GM12873 (cell line): ENCODE data around the gene RAB34.

Experiments used
- CTCF ChIP-seq: IDR thresholded peaks from 2 replicates; pipeline ENCODE4 v1.5.1; 2012; ENCODE audit warnings: low read depth, mild to moderate bottlenecking, moderate library complexity, low read length, control low read depth; ENCODE audit not compliant: insufficient read depth; ENCODE audit errors: missing control alignments

RAB34 gene

GRCh38 chr17:28702026-28702751 is 15.5 kb downstream of the RAB34 start:
- no peak for TF ChIP-seq CTCF

GRCh38 chr17:28700830-28701492 is 16.7 kb downstream of the RAB34 start:
- no peak for TF ChIP-seq CTCF

DNA sequence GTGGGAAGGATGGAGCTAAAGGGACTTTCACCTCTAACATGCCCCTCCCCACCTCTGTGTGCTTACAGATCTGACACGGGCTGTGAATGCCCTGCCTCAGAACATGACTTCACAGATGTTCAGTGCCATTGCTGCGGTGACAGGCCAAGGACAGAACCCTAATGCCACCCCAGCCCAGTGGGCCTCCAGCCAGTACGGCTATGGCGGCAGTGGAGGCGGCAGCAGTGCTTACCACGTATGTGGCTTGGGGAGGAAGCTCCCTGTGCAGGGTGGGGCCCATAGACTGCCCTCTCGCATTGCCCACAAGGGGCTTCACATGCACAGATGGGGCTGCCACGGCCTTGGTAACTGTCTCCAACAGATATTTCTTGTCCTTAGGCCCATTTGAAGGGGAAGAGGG is 17.4 kb downstream of the RAB34 start:
- TF ChIP-seq CTCF = no peak

DNA sequence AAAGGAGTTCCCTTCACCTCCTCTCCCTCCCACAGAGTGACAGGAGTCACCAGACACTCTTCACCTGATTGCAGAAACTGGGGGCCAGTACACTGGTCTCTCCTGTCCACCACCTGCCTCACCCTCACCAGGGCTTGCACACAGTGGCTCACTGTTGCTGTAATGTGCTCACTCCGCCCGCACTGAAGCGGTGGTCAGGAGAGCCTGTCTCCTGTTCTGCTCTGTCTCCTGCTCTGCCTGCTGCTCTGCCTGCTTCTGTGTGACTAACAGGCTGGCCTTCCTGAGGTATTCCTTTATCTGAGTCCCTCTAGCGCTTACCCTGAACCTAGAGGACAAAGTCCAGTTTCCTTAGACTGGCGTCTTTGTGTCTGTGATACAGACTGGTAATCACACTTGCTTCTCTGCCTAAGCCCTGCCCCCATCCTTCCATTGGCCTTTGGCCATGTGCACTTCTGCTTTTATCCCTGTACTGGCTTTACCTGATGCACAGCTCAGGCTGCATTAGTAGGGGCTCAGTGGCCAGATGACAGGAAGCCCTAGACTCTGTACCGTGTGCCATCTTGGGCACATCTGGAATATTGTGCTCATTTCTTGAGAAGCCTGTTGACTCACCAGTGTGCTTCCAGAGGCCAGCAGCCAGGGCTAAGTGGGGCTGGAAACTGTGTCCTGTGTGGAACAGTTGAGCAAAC is 19.3 kb downstream of the RAB34 start:
- TF ChIP-seq CTCF = no peak

DNA sequence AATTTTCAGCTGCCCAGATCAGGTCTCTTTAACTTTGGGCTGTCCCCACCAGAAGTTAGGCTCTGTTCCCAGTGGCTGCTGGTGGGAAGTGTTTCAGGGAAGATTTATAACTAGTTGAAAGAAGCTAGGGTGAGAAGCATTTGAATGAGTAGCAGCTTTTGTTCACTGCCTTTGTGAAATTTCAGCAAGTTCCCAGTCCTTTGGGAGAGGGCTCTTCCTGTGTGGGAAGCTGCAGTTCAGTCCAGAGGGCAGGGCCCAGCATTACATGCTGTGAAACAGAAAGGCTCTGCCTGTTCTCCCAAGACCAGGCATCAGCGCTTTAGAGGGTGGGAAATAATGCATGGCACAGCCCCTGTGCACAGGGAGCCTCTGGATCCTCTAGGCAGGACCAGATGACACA is 23.8 kb downstream of the RAB34 start:
- no peak for TF ChIP-seq CTCF

GRCh38 chr17:28689011-28689410 is 28.7 kb downstream of the RAB34 start:
- no peak for TF ChIP-seq CTCF

DNA sequence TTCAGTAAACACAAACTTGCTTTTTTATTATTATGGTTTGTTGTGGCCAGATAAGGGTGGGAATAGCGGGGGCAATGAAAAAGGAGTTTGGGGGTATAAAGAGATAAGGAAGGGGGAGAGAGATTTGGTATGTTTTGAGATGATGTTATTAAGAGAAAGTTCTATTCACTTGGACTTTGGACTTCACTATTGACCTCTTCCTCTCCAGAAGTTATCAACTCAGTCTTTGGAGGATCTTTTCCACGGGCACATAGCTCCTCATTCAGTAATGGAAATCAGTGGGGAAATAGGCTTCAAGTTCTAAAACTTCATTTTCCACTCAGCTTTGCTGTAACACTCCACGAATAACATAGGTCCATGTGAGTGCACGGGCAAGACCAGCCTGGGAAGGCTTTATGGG is 29.2 kb downstream of the RAB34 start:
- no peak for TF ChIP-seq CTCF
